Liver (tissue), 9 donors: ENCODE results near the gene DAD1. TPM values are rescaled to one million over a fixed set of nuclear protein-coding genes. Genes with fewer than 3 reads are reported as not detected.

Experiments used
- DNase-seq: peaks from one replicate; pipeline ENCODE4 v3.0.0-alpha.2; 2017; ENCODE audit warnings: low spot score
- H3K27ac ChIP-seq, 2 donors: one replicate each; pipeline ENCODE4 v1.7.0; 2013; ENCODE audit warnings: inconsistent platforms in 2 of 2, low read length in 2 of 2, control low read depth in 1 of 2, low read depth in 1 of 2, mild to moderate bottlenecking in 1 of 2
- H3K27me3 ChIP-seq, 4 donors: one replicate each; pipeline versions ENCODE4 v1.6.1 to v1.7.0; 2013; ENCODE audit warnings: low read length in 3 of 4, inconsistent platforms in 1 of 4, mild to moderate bottlenecking in 1 of 4, moderate library complexity in 1 of 4; ENCODE audit not compliant: control insufficient read depth in 4 of 4, insufficient read depth in 4 of 4
- H3K36me3 ChIP-seq, 4 donors: one replicate each; pipeline versions ENCODE4 v1.6.1 to v1.7.0; 2013; ENCODE audit warnings: low read length in 3 of 4, mild to moderate bottlenecking in 3 of 4, low read depth in 1 of 4, moderate library complexity in 1 of 4; ENCODE audit not compliant: control insufficient read depth in 4 of 4, insufficient read depth in 3 of 4
- H3K4me1 ChIP-seq, 4 donors: one replicate each; pipeline versions ENCODE4 v1.6.1 to v1.7.0; 2013; ENCODE audit warnings: low read length in 3 of 4, mild to moderate bottlenecking in 3 of 4, moderate library complexity in 1 of 4; ENCODE audit not compliant: control insufficient read depth in 4 of 4, insufficient read depth in 4 of 4
- H3K4me3 ChIP-seq, 3 donors: one replicate each; pipeline versions ENCODE4 v1.6.1 to v1.7.0; 2013; ENCODE audit warnings: low read length in 3 of 3, control low read depth in 1 of 3, low read depth in 1 of 3, mild to moderate bottlenecking in 1 of 3
- H3K9ac ChIP-seq, 2 donors: one replicate each; pipeline ENCODE4 v1.7.0; 2013; ENCODE audit warnings: low read length in 2 of 2, mild to moderate bottlenecking in 2 of 2, moderate library complexity in 2 of 2, control low read depth in 1 of 2, low read depth in 1 of 2
- H3K9me3 ChIP-seq, 4 donors: one replicate each; pipeline versions ENCODE4 v1.6.1 to v1.7.0; 2013; ENCODE audit warnings: low read length in 3 of 4; ENCODE audit not compliant: control insufficient read depth in 4 of 4
- CTCF ChIP-seq: fragments of 150-350 bp; IDR thresholded peaks from 2 replicates; pipeline ENCODE4 v1.5.1; 2017; ENCODE audit warnings: improper control_type of control experiment, low read depth, low read length; ENCODE audit not compliant: missing input control
- FOXA1 ChIP-seq: IDR thresholded peaks from 2 replicates; pipeline ENCODE4 v1.6.1; 2016; ENCODE audit warnings: antibody characterized with exemption
- FOXA2 ChIP-seq: IDR thresholded peaks from 2 replicates; pipeline ENCODE4 v1.6.1; 2016; ENCODE audit warnings: antibody characterized with exemption
- GABPA ChIP-seq, 2 donors: IDR thresholded peaks in 1 of 2; conservative IDR thresholded peaks in 1 of 2; 2 replicates each; pipeline ENCODE4 v1.6.1; 2016; ENCODE audit warnings: antibody characterized with exemption in 2 of 2, mild to moderate bottlenecking in 1 of 2, moderate library complexity in 1 of 2
- HNF4A ChIP-seq, 2 donors: conservative IDR thresholded peaks; 2 replicates each; pipeline ENCODE4 v1.6.1; 2016; ENCODE audit warnings: antibody characterized with exemption in 2 of 2, mild to moderate bottlenecking in 2 of 2
- JUND ChIP-seq, 2 donors: IDR thresholded peaks; 2 replicates each; pipeline ENCODE4 v1.6.1; 2016; ENCODE audit warnings: antibody characterized with exemption in 2 of 2
- MAX ChIP-seq: IDR thresholded peaks from 2 replicates; pipeline ENCODE4 v1.6.1; 2016; ENCODE audit warnings: antibody characterized with exemption
- NR2F2 ChIP-seq: IDR thresholded peaks from 2 replicates; pipeline ENCODE4 v1.6.1; 2016; ENCODE audit warnings: antibody characterized with exemption
- RAD21 ChIP-seq, 2 donors: IDR thresholded peaks; 2 replicates each; pipeline ENCODE4 v1.6.1; 2016; ENCODE audit warnings: antibody characterized with exemption in 2 of 2, mild to moderate bottlenecking in 2 of 2
- REST ChIP-seq: IDR thresholded peaks from 2 replicates; pipeline ENCODE4 v1.6.1; 2016; ENCODE audit warnings: antibody characterized with exemption, mild to moderate bottlenecking
- RXRA ChIP-seq, 2 donors: IDR thresholded peaks; 2 replicates each; pipeline ENCODE4 v1.6.1; 2017 to 2018; ENCODE audit warnings: antibody characterized with exemption in 2 of 2, mild to moderate bottlenecking in 1 of 2
- TAF1 ChIP-seq: conservative IDR thresholded peaks from 2 replicates; pipeline ENCODE4 v1.6.1; 2016; ENCODE audit warnings: antibody characterized with exemption, mild to moderate bottlenecking
- WGBS: extraction: QIAGEN DNeasy Blood & Tissue Kit; methylation state at CpG from one replicate; pipeline ENCODE4 v1.1.7; 2013; 5-methylcytosine and 5-hydroxymethylcytosine counted together
- polyA plus RNA-seq, 2 donors: library from polyadenylated mRNA; stranded (reverse) in 1 of 2; unstranded in 1 of 2; fragments of 200-250 nt in 1 of 2; fragments of >200 nt in 1 of 2; fragmentation: Nextera tagmentation in 1 of 2; extraction: Ambion mirVana in 1 of 2; gene quantifications; one replicate each; pipeline versions ENCODE4 v1.2.1 to v1.2.3, GENCODE V29; 2013 to 2015
- total RNA-seq, 2 donors: library from RNA; depleted of rRNA; stranded (reverse); fragments of >200 nt; gene quantifications; one replicate each; pipeline ENCODE4 v1.2.3, GENCODE V29; 2014
- donor health status: healthy.
- donor health status: healthy.
- donor health status: healthy.
- donor health status: healthy.
- donor health status: healthy.

Gene DAD1
- total and polyA plus RNA-seq, 4 donors = 142 to 254 (median 205) TPM

- Histone ChIP-seq H3K4me3 (no peak overlapping the region), H3K9ac (no peak overlapping the region), H3K27ac (no peak overlapping the region), H3K27me3 (no peaks in the 10 kb centered on the region), H3K4me1 (no peaks in the 10 kb centered on the region), H3K9me3 (no peaks in the 10 kb centered on the region), H3K36me3 (no peaks in the 10 kb centered on the region)
- DNase-seq = no peak
- WGBS = 92% methylated on average over 8 of the region's 8 CpGs
- TF ChIP-seq TAF1 = no peak
- no peak for TF ChIP-seq HNF4A (conservative IDR thresholded peaks at IDR 0.05)
- no peak for TF ChIP-seq REST
- no peak for TF ChIP-seq FOXA1
Observed at GRCh38 chr14:22537436-22538310, 51.4 kb downstream of the DAD1 start.

- Histone ChIP-seq H3K9me3 (no peaks in the 10 kb centered on the region), H3K4me3 (no peak overlapping the region), H3K9ac (no peak overlapping the region), H3K27me3 (no peaks in the 10 kb centered on the region), H3K36me3 (no peaks in the 10 kb centered on the region), H3K27ac (peak overlapping the region; percentile 19), H3K4me1 (no peaks in the 10 kb centered on the region)
- no peak for DNase-seq
- WGBS = 70% methylated on average over 6 of the region's 6 CpGs
- TF ChIP-seq JUND (IDR thresholded peaks at IDR 0.05) = peak; percentile 76 to 92
- TF ChIP-seq FOXA2 = no peak
- TF ChIP-seq MAX = peak; percentile 20
- TF ChIP-seq FOXA1 = no peak
- TF ChIP-seq REST = no peak
- TF ChIP-seq HNF4A (conservative IDR thresholded peaks at IDR 0.05) = no peak
- TF ChIP-seq TAF1 = no peak
- TF ChIP-seq RXRA (IDR thresholded peaks at IDR 0.05) = no peak
- TF ChIP-seq RAD21 (IDR thresholded peaks at IDR 0.05) = no peak
- no peak for TF ChIP-seq NR2F2
- no peak for TF ChIP-seq CTCF
- no peak for TF ChIP-seq GABPA (IDR thresholded peaks at IDR 0.05 in 1 of 2, conservative IDR thresholded peaks at IDR 0.05 in 1 of 2)
Observed at GRCh38 chr14:22536853-22537338, 52.1 kb downstream of the DAD1 start.
